GM18907 (cell line): ENCODE data around the gene CELF2.

ENCODE experiments used
- ATAC-seq: cut with Tn5 transposase; IDR thresholded peaks from one replicate; pipeline ENCODE4 v1.9.1; 2021; ENCODE audit warnings: mild to moderate bottlenecking, moderate library complexity; ENCODE audit not compliant: unreplicated experiment

CELF2 gene

DNA sequence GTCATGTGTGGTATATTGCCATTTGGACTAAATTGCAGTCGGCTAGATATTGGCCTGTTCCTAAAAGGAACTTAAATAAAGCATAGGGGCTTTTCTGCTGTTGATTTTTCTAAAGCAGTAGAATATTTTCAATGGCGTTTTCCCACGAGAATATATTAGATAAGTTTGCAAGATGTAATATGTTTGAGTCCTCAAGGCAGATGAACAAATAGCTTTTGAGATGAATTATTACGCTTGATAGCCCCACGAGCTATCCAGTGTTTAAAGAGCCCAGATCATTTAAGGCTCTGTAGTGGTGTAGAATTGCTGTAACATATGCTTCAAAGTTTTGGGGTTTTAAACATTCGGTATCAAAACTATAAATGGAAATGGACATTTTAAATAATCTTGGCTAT lies 2.9 kb downstream of the CELF2 start:
- no peak for ATAC-seq

DNA sequence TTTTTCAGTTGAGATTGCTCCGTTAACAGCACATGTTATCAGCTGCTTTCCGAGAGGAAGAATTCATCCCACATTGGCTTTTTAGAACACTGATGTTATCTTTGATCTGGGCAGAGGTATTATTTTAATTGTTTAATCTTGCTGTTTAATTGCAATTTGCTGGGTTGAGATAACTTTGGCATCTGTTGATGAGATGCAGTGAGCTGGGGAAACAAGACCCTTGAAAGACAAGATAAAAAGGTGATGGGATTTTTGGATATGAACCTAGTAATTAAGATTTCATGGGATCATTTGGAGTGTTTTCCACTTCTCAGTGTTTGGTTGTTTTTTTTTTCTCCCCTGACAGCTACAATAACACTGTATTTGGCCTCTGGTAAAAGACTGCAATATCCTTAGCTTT lies 4.5 kb downstream of the CELF2 start:
- no peak for ATAC-seq

DNA sequence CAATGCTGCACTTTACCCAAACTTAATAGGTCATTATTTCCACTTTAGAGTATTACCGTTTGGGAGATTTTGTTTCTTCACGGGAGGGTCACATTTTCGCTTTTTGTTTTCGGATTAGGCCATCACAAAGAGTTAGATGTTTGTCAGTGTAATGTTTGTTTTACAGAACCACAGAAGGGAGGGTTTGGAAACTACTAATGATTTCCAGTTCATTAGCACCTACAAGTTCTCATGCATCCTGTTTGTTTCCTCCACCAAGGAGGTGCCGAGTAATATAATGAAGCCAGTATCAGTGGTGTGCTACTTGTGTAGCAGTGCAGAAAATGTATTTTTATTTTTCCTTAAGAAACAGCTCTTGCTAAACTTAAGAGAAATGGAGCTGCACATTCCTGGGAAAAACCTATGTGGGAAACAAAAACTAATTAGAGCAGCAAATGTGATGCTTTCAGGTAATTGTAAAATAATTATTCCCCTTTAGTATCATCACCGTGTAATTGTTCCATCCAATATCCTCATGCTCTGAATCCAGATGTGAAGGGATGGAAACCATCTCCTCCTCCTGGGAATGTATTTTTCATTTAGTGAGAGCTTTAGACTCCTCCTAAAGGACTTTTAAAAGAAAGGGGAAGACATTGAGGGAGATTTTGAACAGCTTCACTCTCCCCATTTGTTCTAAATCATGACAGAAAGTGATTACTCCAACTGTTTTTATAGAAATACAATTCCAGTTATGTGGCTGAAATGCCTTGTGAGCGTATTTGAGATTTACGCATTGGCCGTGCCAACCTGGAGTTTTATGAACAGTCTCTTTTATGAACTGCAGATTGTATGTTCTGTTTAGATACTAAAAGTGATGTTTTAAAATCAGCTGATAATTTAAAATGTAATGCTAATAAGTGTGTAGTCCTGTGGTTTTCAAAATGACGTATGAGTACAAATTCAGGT lies 5.6 kb downstream of the CELF2 start:
- ATAC-seq: no peak

DNA sequence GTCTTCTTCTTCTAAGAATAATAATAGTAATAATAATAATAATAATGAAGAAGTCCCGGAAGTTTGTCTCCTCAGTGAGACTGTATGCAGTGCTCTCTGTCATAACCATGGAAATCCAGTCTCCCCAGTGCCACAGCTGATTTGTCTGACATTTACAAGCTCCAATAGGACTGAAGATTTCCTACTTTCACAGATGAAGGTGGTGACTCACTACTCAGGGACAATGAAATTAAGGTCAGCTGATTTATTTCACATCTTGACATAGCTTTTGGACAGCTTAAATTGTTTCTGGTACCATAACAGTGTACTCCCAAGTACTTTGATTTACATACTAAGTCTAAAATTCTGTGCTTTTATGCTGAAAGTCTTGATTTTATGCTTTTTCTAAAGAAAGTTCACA lies 6.9 kb downstream of the CELF2 start:
- no peak for ATAC-seq

DNA sequence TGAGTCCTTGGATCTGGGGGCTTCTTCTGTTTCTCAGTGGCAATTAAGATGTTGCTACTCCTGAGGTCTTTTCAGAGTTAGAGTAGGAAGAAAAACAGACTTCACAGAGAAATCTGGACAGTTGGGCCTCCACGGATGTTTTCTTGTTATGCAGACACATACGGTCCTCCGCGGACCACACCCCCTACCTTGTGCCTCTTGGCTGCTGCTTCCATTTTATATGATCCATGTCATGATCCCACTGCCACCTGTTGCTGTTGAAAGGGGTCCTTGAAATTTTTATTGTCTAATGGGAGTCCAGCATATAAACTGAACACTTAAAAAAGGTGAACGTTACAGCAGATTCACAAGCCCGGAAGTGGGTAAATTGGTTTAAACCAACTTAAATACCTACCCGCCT lies 8.3 kb downstream of the CELF2 start:
- no peak for ATAC-seq

DNA sequence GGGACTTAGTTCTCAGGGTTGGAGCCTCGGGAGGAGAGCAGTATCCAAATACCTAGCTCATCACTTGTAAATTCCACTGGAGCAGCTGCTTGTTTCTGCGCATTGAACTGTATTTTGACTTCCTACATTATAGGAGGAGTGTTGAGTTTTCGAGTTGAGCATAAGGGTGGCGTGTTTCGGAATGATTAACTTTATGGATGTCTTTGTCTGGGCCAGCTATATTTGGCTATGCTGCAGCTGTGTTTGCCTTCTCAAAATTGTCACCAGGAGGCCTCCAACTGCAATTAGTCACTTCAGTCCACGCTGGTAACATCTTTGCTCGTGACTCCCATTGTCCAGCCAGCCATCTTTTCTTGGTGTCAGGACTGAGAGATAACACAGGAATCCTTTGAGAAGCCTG lies 9.1 kb downstream of the CELF2 start:
- no peak for ATAC-seq

DNA sequence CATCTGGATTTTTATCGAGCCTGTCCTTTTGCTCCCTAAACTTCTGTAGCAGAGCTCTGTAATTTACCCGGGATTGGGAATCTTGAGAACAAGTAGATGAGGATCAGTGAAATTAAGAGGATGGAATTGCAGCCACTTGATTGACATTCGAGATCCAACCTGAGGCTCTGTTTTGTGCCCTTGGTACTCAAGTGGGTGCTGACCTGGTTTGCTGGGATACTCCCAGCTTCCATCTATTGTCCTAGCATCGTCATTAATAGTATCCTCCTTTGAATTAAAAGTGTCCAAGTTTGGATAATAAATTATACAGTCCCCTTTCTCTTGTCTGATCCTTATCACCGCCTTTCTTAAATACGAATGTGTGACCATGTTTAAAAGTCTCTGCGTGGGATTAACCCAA lies 17.1 kb downstream of the CELF2 start:
- no peak for ATAC-seq

DNA sequence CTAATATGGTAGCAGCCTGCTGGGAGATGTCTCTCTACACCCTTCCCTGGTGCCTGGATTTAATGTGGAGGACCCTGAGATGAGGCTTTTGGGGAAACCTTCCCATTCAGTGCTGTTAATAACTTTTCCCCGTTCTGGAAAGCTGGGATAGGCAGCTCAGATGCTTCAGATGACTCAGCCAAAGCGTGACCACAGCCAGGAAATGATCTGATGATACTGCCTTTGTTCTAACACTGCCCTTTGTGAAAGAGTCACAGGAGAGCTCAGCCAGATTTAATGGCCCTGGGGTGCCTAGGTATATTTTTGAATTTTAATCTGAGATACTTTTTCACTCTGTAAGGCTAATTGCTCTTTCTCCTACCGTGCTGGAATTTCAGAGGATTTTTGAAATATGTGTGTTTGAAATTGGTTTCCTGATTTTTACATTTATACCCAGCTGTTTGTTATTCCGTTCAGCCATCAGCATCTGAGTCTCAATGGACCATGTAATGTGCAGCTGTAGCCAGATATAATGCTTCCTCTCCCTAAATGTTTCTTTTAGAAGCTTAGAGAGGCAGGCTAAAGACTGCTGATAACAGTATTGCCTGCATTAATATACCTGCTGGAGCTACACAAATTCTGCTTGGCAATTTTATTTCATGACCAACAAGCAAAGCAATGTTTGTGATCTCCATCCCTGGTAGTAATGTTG lies 17.8 kb downstream of the CELF2 start:
- no peak for ATAC-seq

DNA sequence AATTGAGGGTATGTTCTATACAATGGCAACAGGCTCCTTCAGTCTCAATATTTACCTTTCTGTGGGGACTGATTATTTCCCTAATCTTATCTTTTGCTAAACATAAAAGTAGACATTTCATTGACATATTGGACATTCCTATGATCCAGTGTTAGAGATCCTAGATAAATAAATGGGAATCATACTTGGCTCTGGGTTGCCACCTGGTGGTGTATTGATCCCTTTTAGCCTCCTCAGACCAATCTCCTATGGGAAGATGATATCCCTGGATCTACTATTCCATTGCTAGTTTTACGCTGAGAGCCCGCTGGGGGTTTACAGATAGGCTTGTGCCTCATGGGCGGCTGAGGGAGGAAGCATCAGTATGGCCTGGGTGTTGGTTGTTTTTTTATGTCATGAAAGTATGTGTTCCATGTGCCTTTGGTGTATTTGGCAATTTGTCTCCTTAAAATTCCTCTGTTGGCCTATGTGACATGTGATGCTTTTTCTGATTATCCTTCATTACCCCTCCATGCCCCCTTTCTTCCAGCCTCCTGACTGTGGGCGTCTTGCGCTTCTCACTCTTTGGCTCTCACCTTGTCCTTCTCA lies 18.8 kb downstream of the CELF2 start:
- no peak for ATAC-seq

DNA sequence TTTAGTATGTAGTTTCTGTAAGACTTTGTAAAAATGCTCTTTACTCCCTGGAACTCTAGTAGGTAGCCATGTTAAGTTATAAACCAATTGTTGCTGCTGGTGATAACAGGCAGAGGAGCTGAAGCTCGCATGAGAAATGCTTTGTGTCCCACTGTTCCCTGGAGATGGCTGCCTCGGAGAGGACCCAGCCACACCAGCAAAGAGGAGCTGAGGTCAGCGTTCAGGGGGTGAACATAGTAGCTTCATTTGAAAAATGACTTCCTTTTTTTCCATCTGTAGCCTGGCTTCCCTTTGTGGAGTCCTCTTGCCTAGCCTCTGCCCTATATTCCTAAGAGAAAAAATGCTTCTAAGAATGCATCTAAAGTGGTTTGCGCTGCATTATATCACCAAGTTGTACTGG lies 20.3 kb downstream of the CELF2 start:
- ATAC-seq: no peak

DNA sequence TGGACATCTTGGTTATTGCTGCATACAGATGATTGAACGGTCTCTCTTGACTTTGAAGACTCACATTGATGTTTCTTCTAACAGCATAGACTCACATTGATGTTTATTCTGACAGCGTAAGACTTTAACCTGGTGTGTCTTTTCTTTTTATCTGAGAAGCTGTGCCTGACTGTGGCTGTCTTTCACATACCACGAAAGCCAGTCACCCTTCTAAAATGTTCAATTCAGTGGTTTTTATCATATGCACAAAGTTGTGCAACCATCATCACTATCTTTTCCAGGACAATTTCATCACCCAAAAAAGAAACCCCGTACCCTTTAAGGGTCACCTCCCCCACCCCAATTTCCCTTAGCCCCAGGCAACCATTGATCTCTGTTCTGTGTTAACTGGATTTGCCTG lies 24.7 kb downstream of the CELF2 start:
- no peak for ATAC-seq

DNA sequence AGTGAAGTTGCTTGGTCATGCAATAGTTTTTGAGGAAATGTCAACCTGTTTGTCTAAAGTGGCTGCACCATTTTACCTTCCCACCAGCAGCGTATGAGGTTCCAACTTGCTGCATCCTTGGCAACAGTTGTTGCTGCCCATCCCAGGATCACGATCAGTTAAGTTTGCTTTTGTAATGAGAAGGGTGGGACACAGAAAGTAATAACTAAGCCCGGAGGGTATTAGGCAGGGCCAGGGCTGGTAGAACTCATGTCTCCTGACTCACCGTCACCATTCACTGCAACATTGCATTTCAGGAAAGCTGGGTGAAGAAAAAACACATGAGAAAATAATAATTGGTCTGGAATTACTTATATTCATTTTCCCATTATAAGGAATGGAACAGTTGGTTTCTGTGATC lies 25.4 kb downstream of the CELF2 start:
- no peak for ATAC-seq

DNA sequence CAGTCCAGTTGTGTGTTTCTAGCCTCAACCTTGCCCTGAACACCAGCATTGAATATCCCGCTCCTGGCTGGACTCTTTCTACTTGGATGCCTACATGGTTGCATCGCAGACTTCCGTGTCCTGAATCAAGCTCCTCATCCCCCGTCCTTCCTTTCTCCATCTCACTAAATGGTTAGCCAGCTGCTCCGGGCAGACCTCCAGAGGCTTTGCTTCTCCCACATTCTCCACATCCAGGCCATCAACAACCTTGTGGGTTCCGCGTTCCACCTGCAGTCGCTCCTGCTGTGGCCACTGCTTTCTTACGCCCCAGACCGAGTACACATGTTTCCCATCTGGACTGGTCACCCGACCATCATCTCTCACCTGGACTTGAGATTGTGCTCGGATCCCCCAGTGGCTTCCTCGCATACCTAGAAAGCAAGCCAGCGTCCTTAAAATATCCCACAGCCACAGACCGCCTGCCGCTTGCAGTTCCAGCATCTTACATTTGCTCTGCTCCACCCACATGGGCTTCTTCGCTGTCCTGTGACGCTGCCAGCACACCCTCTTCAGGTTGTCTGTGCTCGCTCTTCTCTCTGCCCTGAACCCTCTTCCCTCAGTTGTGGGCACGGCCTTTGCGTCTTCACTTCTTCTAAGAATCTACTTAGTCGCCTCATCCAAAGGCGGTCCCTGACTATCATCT lies 25.9 kb downstream of the CELF2 start:
- no peak for ATAC-seq

DNA sequence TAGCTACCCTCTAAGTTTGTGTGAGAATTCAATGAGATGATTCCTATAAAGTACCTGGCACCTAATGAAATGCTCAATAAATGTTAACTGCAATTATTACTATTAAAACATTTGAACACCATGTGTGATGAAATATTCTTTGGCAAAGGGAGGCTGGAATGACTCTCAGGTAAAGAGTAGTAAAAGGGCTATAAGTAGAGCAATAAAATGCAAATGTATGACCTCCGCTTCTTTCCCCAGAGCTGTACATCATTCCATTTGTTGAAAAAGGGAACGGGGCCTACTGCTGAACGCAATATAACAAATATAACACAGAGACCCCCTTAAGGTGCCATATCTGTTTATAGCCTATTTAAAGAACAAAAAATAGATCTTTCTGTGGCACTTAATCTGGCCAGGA lies 27.8 kb downstream of the CELF2 start:
- ATAC-seq: no peak

DNA sequence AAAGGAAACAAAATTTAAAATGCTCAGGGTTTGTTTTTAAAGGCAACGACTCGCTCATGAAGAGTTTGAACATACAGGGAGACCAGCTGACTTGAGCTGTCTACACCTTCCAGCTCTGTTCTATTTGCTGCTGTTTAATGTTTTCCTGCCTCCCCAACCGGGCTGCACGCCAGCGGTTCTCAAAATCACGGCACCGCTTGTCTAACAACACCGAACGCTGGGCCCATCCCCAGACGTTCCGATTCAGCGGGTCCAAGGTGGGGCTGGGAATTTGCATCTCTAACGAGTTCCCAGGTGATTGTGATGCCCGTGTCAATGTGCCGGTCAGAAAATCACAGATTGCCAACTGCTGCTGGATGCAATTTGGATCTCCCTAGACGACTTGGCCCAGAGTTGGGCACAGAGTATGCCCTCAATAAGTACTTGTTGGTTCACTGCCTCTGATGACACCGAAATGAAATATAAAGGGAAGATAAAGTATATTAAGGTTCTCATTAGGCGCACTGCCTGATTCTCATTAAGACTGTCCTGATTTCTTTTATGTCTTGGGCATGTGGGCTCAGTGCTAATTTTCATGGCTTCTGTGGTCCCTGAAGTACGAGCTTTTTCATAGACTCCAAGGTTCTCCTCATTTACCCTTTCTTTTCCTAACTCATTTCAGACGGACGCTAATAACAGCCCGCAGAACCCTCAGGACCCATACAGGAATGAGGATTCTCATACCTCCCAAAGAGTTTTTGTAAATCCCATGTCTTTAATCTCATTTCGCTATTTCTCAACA lies 28.5 kb downstream of the CELF2 start:
- no peak for ATAC-seq

DNA sequence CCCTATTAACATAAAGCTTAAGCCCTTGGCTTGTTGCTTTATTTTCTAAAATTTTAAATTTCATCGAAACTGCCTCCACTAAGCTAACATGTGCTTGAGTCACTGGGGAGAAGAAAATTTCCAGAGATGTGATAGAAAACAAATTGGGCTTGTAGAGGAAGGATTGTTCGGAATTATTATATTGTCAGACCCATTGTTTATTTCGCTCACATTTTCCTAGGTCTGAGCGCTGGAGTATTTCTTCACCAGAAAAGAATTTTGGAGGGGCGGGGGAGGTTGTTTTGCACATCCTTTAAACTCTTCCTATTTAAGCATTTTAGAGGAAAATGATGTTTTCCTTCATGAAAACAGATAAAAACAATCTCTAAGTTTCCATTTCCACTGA lies 29.1 kb downstream of the CELF2 start:
- ATAC-seq: no peak

DNA sequence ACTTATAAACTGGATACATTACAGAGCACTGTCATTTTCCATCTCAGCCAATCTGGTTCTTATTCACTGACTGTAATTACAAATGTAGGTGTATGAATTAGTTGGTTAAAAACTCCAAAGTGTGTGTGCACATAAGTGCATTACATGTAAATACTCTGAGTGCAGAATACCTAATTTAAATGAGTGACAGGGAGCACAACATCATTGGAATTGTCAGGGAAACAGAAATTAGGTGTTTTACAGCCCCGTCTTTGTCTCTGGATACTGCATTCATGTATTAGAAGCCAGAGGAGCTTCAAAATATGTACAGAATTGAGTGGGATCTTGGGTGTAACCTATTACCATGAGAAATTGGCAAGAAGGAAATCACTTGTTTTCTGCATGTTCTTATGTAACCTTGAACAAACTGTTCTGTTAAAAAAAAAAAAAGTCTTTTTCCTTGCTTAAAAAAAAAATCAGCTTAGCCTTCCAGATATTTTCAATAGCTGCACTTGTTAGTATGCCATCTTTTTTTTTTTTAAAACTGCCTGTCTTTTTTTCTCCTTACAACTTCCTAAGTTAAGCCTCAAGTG lies 31.1 kb downstream of the CELF2 start:
- ATAC-seq: no peak

DNA sequence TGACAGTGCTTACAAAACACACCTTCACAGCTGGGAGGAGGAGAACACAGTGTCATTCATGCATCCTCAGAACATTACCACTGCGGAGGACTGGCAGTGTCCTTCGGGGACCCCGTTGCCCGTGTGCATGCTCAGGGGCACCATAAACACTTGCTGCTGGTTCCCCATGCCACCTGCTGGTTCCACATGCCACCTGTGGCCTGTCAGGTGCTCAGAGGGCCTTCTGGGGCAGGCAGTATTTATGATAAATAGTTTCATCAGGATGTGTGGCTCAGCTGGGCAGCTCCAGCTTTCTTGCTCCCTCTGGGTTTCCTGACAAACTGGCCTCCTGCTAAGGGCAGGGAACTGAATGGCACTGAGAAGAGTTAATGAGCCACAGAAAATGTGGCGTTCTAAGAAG lies 32.1 kb downstream of the CELF2 start:
- ATAC-seq: no peak

DNA sequence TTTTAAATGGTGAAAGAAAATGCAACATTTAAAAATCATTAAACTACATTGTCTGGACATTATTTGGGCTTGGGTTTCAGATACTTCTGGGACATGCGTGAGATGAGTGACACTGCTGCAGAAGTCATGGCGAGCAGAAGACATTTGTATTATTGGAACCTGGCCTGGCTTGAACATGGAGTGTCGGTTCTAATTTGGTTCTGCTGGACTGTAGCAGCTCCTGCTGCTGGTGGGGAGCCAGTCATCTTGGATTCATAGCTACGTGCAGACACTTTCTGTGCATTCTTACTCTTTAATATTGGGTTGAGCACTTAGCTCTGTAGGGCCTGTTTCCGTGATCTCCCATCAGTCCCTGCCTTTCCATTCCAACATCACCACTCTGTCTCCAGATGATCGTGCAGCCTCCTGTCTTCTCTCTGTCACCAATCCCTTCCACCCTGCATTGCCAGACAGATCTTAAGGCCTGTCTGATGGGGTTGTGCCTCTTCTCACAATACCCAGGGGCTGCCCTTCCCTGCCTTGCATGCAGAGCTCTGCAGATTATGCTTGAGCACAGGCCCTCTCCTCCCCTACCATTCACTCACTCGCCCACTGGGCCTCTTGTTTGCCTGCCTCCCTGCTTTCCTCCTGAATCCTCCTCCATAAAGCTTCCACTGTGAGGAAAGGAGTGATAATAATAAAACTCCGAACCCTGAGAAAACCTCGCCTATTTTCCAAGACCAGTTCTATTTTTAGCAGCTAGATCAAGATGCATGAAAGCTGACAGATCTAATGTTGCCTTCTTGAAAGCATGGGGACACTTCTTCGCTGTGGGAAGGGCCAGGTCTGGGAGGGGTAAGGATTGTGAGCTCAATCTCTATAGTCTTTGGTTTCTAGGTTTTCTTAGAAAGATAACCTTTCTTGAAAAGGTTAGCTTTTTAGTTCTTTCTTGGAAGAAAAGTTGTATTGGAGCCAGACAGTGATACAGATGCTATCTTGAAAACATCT lies 32.9 kb downstream of the CELF2 start:
- ATAC-seq: no peak
